ENCODE measurements around the gene CNBP.

- TF ChIP-seq POLR2AphosphoS5 (IDR thresholded peaks at IDR 0.05) (no peak), SMC3 (conservative IDR thresholded peaks at IDR 0.05; ENCODE audit: poor library complexity) (no peak), EZH2 (IDR thresholded peaks at IDR 0.05; ENCODE audit: borderline replicate concordance, insufficient read depth, low read length, poor library complexity, severe bottlenecking) (no peak)
Measured at GRCh38 chr3:129197321-129197720, 13.6 kb upstream of the CNBP start.
